Stimulated activated CD4-positive, alpha-beta T cell treated with anti-CD3 and anti-CD28 coated beads, Interleukin-1b, Interleukin-23, amount 100 ng/mL, for 4 hours (primary cell): ENCODE data around the gene ELAVL1.
"Not testable (repeated sequence)": the region's sequence is repeated elsewhere in the genome, so short reads cannot be mapped to it uniquely, and the experiment has no call there.

Source experiments
- DNase-seq, 2 donors: peaks; one replicate each; pipeline ENCODE4 v3.0.0-alpha.2; 2020; ENCODE audit warnings: low read depth in 2 of 2

ELAVL1 gene

GRCh38 chr19:7970716-7971448, 34.6 kb downstream of the ELAVL1 start:
- peak in 1 of 2 donors; percentile 10 for DNase-seq

DNA sequence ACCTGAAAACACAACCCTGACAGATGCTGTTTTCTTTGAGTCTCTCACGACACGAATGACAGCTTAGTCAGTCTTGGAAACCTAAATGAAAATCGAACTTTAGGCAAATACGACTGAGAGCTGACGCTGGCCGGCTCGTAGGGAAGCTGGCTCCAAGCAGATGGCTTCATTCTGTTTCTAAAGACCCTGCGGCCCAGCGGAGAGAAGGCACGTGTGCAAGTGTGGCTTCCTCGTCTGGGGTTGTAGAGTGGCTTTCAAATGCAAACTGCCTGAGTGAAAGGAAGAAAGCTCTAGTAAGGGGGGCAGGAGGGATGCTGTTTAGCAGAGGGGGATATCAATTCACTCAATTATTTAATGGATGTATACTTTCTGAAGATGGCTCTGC, 35.9 kb downstream of the ELAVL1 start:
- no peak for DNase-seq

DNA sequence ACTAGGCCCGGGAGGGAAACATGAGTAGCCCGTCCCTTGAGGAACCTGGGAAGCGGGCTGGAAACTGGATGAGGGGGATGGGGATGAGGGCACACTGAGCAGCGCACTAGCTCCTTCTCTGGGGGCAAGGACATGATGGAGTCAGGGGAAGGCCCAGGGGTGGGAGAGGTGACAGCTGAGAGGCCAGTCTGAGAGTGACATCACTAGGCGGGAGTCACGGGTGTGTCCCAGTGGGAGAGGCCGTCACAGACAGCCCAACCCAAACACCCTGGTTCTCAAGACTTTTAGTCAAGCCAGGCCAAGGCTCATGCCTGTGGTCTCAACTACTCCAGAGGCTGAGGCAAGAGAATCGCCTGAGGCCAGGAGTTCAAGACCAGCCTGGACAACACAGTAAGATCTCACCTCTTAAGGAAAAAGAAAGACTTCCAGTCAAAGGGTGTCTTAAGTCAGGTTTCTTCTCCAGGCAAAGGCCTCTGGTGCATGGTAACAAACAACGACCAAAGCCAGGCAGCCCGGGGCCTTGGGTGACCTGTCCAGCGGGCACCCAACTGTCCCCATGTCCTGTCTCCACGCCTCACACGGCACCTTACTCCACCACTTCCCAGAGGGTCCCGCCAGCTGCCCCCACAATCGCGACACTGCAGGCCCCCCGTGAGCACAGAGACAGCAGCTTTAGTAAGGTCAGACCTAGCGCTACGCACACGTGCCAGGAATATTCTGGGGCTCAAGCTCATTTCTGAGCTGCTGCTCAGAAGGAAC, 36.5 kb downstream of the ELAVL1 start:
- DNase-seq, result no peak

DNA sequence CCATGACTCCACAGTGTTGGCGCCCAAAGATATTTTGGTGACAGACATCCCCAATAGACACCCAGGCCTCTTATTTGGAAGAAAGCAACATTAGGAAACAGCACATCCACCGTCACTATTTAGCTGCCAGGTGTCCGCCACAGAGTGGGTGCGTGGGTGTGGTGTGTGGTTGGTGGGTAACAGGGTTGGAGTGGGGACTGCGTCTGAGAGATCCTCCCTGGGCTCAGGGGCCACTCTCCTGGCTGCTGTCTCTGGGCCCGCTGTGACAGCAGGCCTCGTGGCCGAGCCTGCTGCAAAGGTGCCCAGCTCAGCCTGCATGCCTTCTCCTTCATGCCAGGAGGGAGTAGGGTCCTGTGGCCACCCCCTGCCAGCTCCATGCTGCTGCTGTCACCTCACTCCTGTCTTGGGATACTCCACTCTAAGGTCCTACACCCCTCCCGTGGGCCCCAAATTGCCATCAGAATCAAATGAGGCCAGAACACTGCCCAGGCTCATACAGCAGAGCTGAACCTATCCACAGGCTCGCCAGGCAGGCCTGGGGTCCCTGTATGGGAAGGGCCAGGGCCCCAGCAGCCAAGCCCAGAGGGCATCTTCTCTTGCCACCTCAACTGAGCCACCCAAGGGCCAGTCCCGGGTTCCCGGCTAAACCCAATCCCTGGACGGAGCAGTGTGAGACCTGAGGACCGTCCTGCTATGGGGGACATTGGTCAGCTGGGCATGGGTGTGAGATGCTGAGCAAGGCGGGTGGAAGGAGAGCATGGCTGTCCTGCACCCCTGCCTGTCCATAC, 37.2 kb downstream of the ELAVL1 start:
- no peak for DNase-seq

GRCh38 chr19:7965921-7966665, 39.3 kb downstream of the ELAVL1 start:
- no peak for DNase-seq

DNA sequence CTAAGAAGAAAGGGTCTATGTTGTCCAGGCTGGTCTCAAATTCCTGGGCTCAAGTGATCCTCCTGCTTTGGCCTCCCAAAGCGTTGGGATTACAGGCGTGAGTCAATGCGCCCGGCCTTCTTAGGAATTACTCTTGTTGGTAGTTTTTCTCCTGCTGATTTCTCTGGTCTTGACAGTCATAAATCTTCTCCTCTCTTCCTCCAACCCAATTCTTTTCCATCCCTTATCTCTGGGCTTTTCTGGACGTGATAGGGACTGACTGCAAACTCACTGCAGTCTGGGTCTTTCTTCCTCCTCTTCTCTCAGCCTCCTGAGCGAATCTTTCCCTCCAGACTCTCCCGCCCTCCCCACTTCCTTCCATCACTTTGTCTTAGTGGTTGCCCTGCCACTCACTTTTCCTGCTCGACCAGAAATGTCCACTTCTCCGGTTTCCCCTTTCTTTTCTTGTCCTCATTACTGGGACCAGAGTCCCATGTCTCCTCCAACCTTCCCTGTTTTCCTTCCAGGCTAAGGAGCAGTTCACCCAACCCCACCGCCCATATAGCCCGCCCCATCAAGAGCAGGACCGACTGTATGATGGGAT, 40.1 kb downstream of the ELAVL1 start:
- no peak for DNase-seq

- no peak for DNase-seq
Observed at GRCh38 chr19:7963566-7963965, 41.9 kb downstream of the ELAVL1 start.

GRCh38 chr19:7962644-7963268, 42.7 kb downstream of the ELAVL1 start:
- DNase-seq, result no peak

DNA sequence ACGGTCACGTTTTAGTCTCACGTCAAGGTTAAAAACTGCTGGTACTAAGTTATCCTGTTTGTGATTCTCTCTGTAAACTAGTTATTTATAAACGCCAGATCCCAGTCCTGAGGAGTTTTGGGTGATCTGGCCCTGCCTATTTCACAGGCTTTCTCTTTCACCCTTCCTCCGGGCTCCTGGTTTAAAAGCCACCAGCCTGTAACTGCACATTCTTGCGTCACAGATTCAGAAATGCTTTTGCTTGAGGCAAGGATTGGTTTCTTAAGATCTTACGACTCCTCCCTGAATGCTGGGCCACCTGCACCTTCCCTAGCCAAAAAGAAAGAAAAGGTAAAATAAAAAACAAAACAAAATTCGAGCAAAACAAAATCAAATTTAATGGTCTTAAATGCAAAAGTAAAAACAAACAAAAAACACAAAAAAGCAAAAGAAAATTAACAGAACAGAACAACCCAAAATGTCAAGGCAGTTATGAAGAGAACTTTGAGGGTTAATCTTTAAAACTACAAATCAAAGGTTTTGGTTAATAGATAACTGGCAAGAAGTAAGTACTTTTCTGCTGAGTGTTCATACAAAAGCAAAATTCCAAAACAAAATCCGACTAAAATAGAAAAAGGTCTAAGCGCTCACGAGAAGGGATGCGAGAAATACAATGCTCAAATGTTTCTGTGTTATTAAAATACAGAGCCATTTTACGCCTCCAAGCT, 43.4 kb downstream of the ELAVL1 start:
- no peak for DNase-seq

DNA sequence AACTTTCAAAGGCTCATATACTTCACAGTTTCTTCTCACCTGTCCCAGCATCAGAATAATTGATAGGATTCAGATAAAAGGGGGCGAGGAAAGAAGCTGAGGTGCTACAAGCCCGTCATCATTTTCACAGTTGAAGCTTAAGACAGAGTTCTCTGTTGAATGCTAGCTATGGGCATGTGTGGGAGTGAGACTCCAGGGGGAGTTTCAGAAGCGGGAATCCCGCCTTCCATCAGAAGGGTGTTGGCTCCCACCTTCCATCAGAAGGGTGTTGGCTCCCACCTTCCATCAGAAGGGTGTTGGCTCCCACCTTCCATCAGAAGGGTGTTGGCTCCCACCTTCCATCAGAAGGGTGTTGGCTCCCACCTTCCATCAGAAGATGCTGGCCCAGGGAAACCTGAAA, 44.4 kb downstream of the ELAVL1 start:
- not testable (repeated sequence) for DNase-seq

- DNase-seq, result no peak
Observed at GRCh38 chr19:7959211-7959610, 46.2 kb downstream of the ELAVL1 start.

DNA sequence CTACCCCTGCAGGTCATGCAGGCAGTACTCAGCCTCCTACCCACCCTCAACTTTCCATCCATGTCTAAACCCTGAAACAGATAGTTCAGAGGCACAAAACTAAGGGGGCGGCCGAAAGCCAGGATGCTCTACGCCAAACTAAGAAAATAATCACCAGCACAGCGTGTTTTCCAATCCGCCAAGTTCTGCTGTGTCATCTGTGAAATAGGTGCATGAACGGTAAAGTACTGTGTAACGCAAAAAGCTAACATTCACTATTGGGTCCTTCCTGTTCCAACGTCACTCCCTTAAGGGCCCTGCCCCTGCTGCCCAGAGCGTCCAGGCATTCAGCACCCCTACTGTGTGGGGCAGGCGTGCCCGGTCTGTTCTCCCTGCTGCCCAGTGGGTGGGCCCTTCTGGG, 49.7 kb downstream of the ELAVL1 start:
- DNase-seq, result no peak

DNA sequence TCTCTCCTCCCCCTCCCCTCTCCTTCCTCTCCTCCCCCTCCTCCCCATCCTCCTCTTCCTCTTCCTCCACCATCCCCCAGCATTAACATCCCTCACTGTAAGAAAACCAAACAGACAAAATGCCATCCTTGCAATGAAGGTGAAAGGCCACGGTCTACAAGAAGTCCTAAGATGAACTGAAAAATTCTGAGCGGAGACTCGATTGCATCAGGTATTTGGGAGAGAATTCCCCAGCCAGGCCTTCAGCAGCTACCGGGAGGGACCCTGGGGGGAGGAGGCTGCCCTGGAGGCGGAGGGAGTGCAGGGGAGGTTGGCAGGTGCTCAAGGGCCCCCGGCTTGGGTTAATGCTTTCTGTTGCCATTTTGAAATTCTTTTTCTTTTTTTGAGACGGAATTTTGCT, 51.9 kb downstream of the ELAVL1 start:
- DNase-seq, result no peak

DNA sequence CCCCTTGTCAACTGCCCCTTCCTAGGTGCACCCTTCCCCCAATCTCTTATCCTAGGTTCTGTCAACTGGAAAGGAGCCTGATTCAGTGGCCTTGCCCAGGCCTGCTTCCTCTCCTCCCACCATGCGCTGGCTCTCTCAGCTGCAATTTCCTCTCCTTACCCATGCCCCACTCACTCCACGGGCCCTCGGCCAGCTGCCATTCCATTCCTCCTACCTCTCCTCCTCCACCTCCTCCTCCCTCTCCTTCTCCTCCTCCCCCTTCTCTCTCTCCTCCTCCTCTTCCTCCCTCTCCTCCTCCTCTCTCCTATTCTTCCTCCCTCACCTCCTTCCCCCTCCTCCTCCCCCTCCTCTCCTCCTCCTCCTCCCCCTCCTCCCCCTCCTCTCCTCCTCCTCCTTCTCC, 52.4 kb downstream of the ELAVL1 start:
- DNase-seq, result no peak

- DNase-seq, result no peak
Observed at GRCh38 chr19:7947939-7948338, 57.5 kb downstream of the ELAVL1 start.

GRCh38 chr19:7944177-7944761, 61.2 kb downstream of the ELAVL1 start:
- peak; percentile 83 to 85 for DNase-seq

GRCh38 chr19:7943444-7944176, 61.8 kb downstream of the ELAVL1 start, which contains the start of gene TIMM44:
TSS of gene TIMM44 (minus strand) at chr19:7943666. CDS start at chr19:7943651, 15 bp downstream.
- peak; percentile 96 to 97 for DNase-seq

- no peak for DNase-seq
Observed at GRCh38 chr19:7942981-7943443, 62.4 kb downstream of the ELAVL1 start.
